HCT116 (cell line): ENCODE data around the gene TMEM131. TPM values are rescaled to one million over a fixed set of nuclear protein-coding genes. Genes with fewer than 3 reads are reported as not detected.

ENCODE experiments used
- ATAC-seq: fragments of 200-7000 bp; cut with Tn5 transposase; 2 replicates; pipeline ENCODE4 v1.9.1; 2020; ENCODE audit warnings: mild to moderate bottlenecking, moderate library complexity
- BruUV-seq: library from RNA; stranded (reverse); fragments of 400-500 nt; replicated peaks from 2 replicates; lab custom pipeline; 2021; lab: Mats Ljungman, UMichigan
- CTCF ChIA-PET: fragments of 300-600 bp; sonication (Branson Sonifier 250); formaldehyde crosslinking; loops from one replicate; lab custom pipeline; 2021; ENCODE audit warnings: antibody characterized with exemption; lab: Charles Lee
- POLR2A ChIA-PET: fragments of 300-600, 350-600 bp; sonication (Branson Sonifier 250); formaldehyde crosslinking; loops from one replicate; lab custom pipeline; 2021; ENCODE audit warnings: antibody characterized with exemption; lab: Charles Lee
- RAD21 ChIA-PET, 2 experiments: fragments of 300-600 bp; sonication (Branson Sonifier 250); formaldehyde crosslinking; loops; one replicate each; lab custom pipeline; 2023; ENCODE audit warnings: low total read pairs in 2 of 2; ENCODE audit not compliant: uncharacterized antibody in 2 of 2, unreplicated experiment in 2 of 2, low non-redundant PET in 1 of 2; lab: Charles Lee
- DNase-seq: peaks from one replicate; pipeline ENCODE4 v3.0.0-alpha.2; 2010; ENCODE audit warnings: low read depth, low spot score
- H2AFZ ChIP-seq: fragments of 200-600 bp; shearing (Covaris generic), sonication (generic); 2 replicates; pipeline ENCODE4 v1.6.1; 2017; ENCODE audit warnings: low read depth, mixed run types, mixed read lengths, antibody characterized with exemption, low read length; ENCODE audit not compliant: poor library complexity, severe bottlenecking
- H3K27ac ChIP-seq: 2 replicates; pipeline ENCODE4 v1.5.1; 2012; ENCODE audit warnings: low read depth, low read length
- H3K27me3 ChIP-seq: fragments of 200-600 bp; sonication (generic); 2 replicates; pipeline ENCODE4 v1.6.1; 2016; ENCODE audit warnings: mixed run types, low read length, mixed read lengths; ENCODE audit not compliant: insufficient read depth
- H3K36me3 ChIP-seq, 2 experiments: fragments of 200-500 bp in 1 of 2; fragments of 200-600 bp in 1 of 2; sonication (Bioruptor generic) in 1 of 2; sonication (generic) in 1 of 2; 2 replicates each; pipeline versions ENCODE4 v1.5.1 to v1.6.1; 2014 to 2016; ENCODE audit warnings: low read length in 2 of 2, inconsistent platforms in 1 of 2, mixed read lengths in 1 of 2, mixed run types in 1 of 2; ENCODE audit not compliant: insufficient read depth in 2 of 2, control insufficient read depth in 1 of 2
- H3K4me1 ChIP-seq, 2 experiments: fragments of 200-600 bp in 1 of 2; sonication (generic) in 1 of 2; 2 replicates each; pipeline versions ENCODE4 v1.5.1 to v1.6.1; 2012 to 2017; ENCODE audit warnings: low read length in 2 of 2, inconsistent platforms in 1 of 2, mild to moderate bottlenecking in 1 of 2, mixed read lengths in 1 of 2, mixed run types in 1 of 2, moderate library complexity in 1 of 2; ENCODE audit not compliant: insufficient read depth in 2 of 2, control insufficient read depth in 1 of 2
- H3K4me2 ChIP-seq: fragments of 200-600 bp; sonication (generic); 2 replicates; pipeline ENCODE4 v1.6.1; 2017; ENCODE audit warnings: mixed run types, low read length, mixed read lengths
- H3K4me3 ChIP-seq, 2 experiments: fragments of 200-600 bp in 1 of 2; sonication (generic) in 1 of 2; replicated peaks in 1 of 2; 2 replicates each; pipeline ENCODE4 v1.5.1; 2011 to 2016; ENCODE audit warnings: low read length in 2 of 2, control low read depth in 1 of 2, low read depth in 1 of 2, mild to moderate bottlenecking in 1 of 2, mixed read lengths in 1 of 2, mixed run types in 1 of 2
- H3K79me2 ChIP-seq: fragments of 200-600 bp; sonication (generic); 2 replicates; pipeline ENCODE4 v1.6.1; 2017; ENCODE audit warnings: mild to moderate bottlenecking, mixed run types, low read length, moderate library complexity, mixed read lengths; ENCODE audit not compliant: insufficient read depth
- H3K9ac ChIP-seq: fragments of 200-600 bp; sonication (generic); 2 replicates; pipeline ENCODE4 v1.6.1; 2016; ENCODE audit warnings: low read length, mixed read lengths
- H3K9me2 ChIP-seq: fragments of 200-600 bp; sonication (generic), shearing (Covaris generic); 2 replicates; pipeline ENCODE4 v1.6.1; 2017; ENCODE audit warnings: mixed run types, mild to moderate bottlenecking, moderate library complexity; ENCODE audit not compliant: insufficient read depth
- H3K9me3 ChIP-seq, 2 experiments: fragments of 200-500 bp in 1 of 2; fragments of 200-600 bp in 1 of 2; sonication (Bioruptor generic) in 1 of 2; sonication (generic) in 1 of 2; 2 replicates each; pipeline ENCODE4 v1.6.1; 2014 to 2017; ENCODE audit warnings: low read length in 2 of 2, mixed read lengths in 2 of 2, inconsistent platforms in 1 of 2, low read depth in 1 of 2, mild to moderate bottlenecking in 1 of 2, mixed run types in 1 of 2, moderate library complexity in 1 of 2; ENCODE audit not compliant: control insufficient read depth in 1 of 2, insufficient read depth in 1 of 2
- H4K20me1 ChIP-seq: fragments of 200-600 bp; sonication (generic), shearing (Covaris generic); 2 replicates; pipeline ENCODE4 v1.6.1; 2017; ENCODE audit warnings: mixed run types, mild to moderate bottlenecking, moderate library complexity; ENCODE audit not compliant: insufficient read depth
- ATF3 ChIP-seq: IDR thresholded peaks from 2 replicates; pipeline ENCODE4 v1.6.1; 2012
- CBX3 ChIP-seq: IDR thresholded peaks from 2 replicates; pipeline ENCODE4 v1.6.1; 2012; ENCODE audit warnings: low read depth
- CEBPB ChIP-seq: IDR thresholded peaks from 2 replicates; pipeline ENCODE4 v1.6.1; 2012; ENCODE audit warnings: low read depth
- EGR1 ChIP-seq: IDR thresholded peaks from 2 replicates; pipeline ENCODE4 v1.6.1; 2012; ENCODE audit warnings: low read depth
- EZH2phosphoT487 ChIP-seq: fragments of 200-600 bp; IDR thresholded peaks from 2 replicates; pipeline ENCODE4 v1.6.1; 2018; ENCODE audit warnings: antibody characterized with exemption, borderline replicate concordance
- FOSL1 ChIP-seq: IDR thresholded peaks from 2 replicates; pipeline ENCODE4 v1.6.1; 2012; ENCODE audit warnings: low read depth
- POLR2AphosphoS5 ChIP-seq: IDR thresholded peaks from 2 replicates; pipeline ENCODE4 v1.6.1; 2011; ENCODE audit warnings: mild to moderate bottlenecking, low read depth, low read length, moderate library complexity
- RAD21 ChIP-seq: IDR thresholded peaks from 2 replicates; pipeline ENCODE4 v1.6.1; 2012; ENCODE audit warnings: low read depth, mild to moderate bottlenecking
- SIN3A ChIP-seq: IDR thresholded peaks from 2 replicates; pipeline ENCODE4 v1.6.1; 2012; ENCODE audit warnings: low read depth
- SRF ChIP-seq: IDR thresholded peaks from 2 replicates; pipeline ENCODE4 v1.6.1; 2012; ENCODE audit warnings: low read depth
- YY1 ChIP-seq: IDR thresholded peaks from 2 replicates; pipeline ENCODE4 v1.6.1; 2011; ENCODE audit warnings: low read length, low read depth, moderate library complexity, mild to moderate bottlenecking; ENCODE audit not compliant: insufficient replicate concordance; ENCODE audit errors: extremely low read depth
- ZFX ChIP-seq: fragments of 450-650 bp; IDR thresholded peaks from 2 replicates; pipeline ENCODE4 v1.6.1; 2017
- ZNF274 ChIP-seq: fragments of 200-500 bp; sonication (Bioruptor generic); IDR thresholded peaks from 2 replicates; pipeline ENCODE4 v1.6.1; 2014; ENCODE audit warnings: mild to moderate bottlenecking, low read depth, low read length, inconsistent platforms
- intact Hi-C: fragments of 100-400 bp; cut with micrococcal nuclease; formaldehyde crosslinking; loops from 2 replicates; pipeline ENCODE4 v1.10.0; 2022
- total RNA-seq: library from RNA; stranded (reverse); gene quantifications from one replicate; pipeline ENCODE4 v1.2.1, GENCODE V29; 2021; ENCODE audit not compliant: unreplicated experiment
- TF ChIP-seq, protein P1 (sequence below): IDR thresholded peaks from 2 replicates; pipeline ENCODE4 v1.6.1; 2011; ENCODE audit warnings: mild to moderate bottlenecking, low read length, moderate library complexity; ENCODE audit not compliant: insufficient replicate concordance; ENCODE audit errors: extremely low read depth

Gene TMEM131
- total RNA-seq, 1 experiment from 2014 or later, result 51.5 TPM

DNA sequence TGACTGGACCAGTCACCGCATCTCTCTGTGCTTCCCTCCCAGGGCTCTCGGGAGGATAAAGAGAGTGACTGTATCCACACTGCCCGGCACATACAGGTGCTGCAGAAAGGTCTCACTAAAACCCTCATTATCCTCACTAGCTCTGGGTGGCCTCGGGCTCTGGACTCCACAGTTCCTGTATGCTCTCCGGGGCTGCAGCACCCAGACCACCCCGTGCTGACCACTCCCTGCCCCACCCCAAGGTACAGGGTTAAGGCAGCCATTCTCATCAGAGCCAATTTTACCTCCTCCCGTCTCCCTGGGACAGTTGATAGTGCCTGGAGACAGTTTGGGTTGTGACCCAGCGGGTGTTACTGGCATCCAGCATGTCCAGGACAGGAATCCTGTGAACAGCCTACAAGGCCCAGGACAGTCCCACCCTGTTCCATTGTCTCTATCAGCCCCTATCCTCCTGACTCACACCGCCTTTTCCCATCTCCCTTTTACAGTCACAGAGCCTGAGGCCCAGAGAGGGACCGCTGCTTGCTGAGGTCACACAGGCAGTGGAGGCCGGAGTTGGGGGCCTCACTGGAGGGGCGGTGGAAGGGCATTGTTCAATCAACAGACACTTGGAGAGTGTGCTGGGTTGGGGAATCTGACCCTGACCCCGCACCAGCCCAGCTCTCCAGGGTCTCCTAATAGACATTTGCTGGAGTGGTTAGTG lies 280.6 kb downstream of the TMEM131 start:
- no peak; the same call in 1 of the 2 replicates for ATAC-seq
- Histone ChIP-seq H3K4me1 (peaks cover 0 to 1% of the 10 kb centered on the region in 2 experiments; a peak in 1 of 4 replicates), H3K9ac (no peak overlapping the region), H3K27ac (no peak overlapping the region), H3K4me3 (no peak overlapping the region), H2AFZ (no peak overlapping the region), H3K4me2 (no peak overlapping the region), H3K27me3 (no peaks in the 10 kb centered on the region), H3K79me2 (no peaks in the 10 kb centered on the region), H3K9me3 (no peaks in the 10 kb centered on the region), H3K36me3 (no peaks in the 10 kb centered on the region), H3K9me2 (no peaks in the 10 kb centered on the region), H4K20me1 (no peaks in the 10 kb centered on the region)
- RAD21 ChIA-PET, result no interaction called here
- CTCF ChIA-PET, result no interaction called here
- POLR2A ChIA-PET, result no interaction called here
- no TSS peak for BruUV-seq
- no peak for DNase-seq
- TF ChIP-seq ATF3 (no peak), YY1 (no peak), ZNF274 (no peak), EZH2phosphoT487 (no peak), SRF (no peak), POLR2AphosphoS5 (no peak), FOSL1 (no peak), CBX3 (no peak), CEBPB (no peak), SIN3A (no peak), EGR1 (no peak), RAD21 (no peak), ZFX (no peak)
- TF ChIP-seq, protein P1, sequence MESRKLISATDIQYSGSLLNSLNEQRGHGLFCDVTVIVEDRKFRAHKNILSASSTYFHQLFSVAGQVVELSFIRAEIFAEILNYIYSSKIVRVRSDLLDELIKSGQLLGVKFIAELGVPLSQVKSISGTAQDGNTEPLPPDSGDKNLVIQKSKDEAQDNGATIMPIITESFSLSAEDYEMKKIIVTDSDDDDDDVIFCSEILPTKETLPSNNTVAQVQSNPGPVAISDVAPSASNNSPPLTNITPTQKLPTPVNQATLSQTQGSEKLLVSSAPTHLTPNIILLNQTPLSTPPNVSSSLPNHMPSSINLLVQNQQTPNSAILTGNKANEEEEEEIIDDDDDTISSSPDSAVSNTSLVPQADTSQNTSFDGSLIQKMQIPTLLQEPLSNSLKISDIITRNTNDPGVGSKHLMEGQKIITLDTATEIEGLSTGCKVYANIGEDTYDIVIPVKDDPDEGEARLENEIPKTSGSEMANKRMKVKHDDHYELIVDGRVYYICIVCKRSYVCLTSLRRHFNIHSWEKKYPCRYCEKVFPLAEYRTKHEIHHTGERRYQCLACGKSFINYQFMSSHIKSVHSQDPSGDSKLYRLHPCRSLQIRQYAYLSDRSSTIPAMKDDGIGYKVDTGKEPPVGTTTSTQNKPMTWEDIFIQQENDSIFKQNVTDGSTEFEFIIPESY, result no peak
- intact Hi-C loops, result no loop called here
